IPS DF 6.9 (cell line): Measurements from ENCODE around the gene MRPS23.

ENCODE experiments used
- DNase-seq: peaks from one replicate; pipeline ENCODE4 v3.0.0-alpha.2; 2013; ENCODE audit warnings: low read depth, low spot score
- H3K27ac ChIP-seq: one replicate; pipeline ENCODE4 v1.5.1; 2013; ENCODE audit warnings: low read length, control low read depth
- H3K27me3 ChIP-seq: 2 replicates; pipeline ENCODE4 v1.6.1; 2013; ENCODE audit warnings: mild to moderate bottlenecking, low read length; ENCODE audit not compliant: control insufficient read depth, insufficient read depth
- H3K36me3 ChIP-seq: 2 replicates; pipeline ENCODE4 v1.6.1; 2013; ENCODE audit warnings: low read length; ENCODE audit not compliant: control insufficient read depth, insufficient read depth
- H3K4me1 ChIP-seq: 2 replicates; pipeline ENCODE4 v1.6.1; 2013; ENCODE audit warnings: low read length; ENCODE audit not compliant: control insufficient read depth, insufficient read depth
- H3K4me3 ChIP-seq: 2 replicates; pipeline ENCODE4 v1.5.1; 2013; ENCODE audit warnings: mild to moderate bottlenecking, low read length
- H3K9me3 ChIP-seq: 2 replicates; pipeline ENCODE4 v1.6.1; 2013; ENCODE audit warnings: low read length, inconsistent platforms; ENCODE audit not compliant: control insufficient read depth, insufficient read depth
- WGBS: extraction: QIAGEN DNeasy Blood & Tissue Kit; methylation state at CpG from one replicate; pipeline ENCODE4 v1.1.7; 2013; ENCODE audit warnings: mixed read lengths, missing lambda C conversion rate; ENCODE audit not compliant: insufficient read length, insufficient coverage; 5-methylcytosine and 5-hydroxymethylcytosine counted together

Gene MRPS23

DNA sequence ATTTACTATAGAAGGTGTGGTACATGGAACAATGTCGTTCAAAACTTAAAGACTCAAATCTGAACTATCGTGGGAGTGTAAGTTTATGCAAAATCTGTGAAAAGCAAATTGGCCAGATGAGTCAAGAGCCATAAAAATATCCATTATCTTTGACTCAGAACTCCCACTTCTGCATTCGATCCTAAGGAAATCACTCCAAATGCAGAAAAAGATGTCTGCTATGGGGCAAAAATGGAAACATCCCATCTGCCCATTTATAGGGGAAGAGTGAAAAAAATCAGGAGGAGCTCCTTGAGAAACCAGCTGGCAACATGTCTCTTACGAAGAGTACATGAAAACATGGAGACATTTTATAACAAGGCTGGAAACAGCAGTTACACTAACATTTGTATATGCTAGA, 61.1 kb downstream of the MRPS23 start:
- Histone ChIP-seq H3K27ac (no peak overlapping the region), H3K4me3 (no peak overlapping the region), H3K27me3 (peaks cover 4% of the 10 kb centered on the region; the same call in 1 of the 2 replicates), H3K36me3 (no peaks in the 10 kb centered on the region), H3K9me3 (no peaks in the 10 kb centered on the region; the same call in 1 of the 2 replicates), H3K4me1 (0 out of 2 replicates have a peak, but pooled peaks cover 1% of the 10 kb centered on the region)
- no peak for DNase-seq
- WGBS, result no CpG with 5 or more reads among the region's 4 CpGs

DNA sequence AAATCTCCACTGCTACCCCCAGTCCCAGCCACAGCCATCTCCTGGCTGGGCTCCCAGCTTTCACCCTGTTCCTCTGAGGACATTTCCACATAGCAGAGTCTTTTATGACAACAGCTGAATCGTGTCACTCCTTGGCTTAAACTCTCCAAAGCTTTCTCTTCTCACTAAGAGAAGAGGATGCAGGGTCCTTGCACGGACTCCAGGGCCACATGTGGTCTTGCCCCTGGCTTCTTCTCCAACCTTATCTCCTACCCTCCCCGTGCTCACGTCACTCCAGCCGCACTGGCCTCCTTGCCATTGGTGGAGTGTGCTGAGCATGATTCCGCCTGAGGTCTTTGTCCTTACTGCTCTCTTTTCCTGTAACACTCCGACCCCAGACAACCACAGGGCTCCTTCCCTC, 64.8 kb downstream of the MRPS23 start:
- no peaks in the 10 kb centered on the region for H3K36me3 ChIP-seq
- H3K4me1 ChIP-seq, result peaks cover 5% of the 10 kb centered on the region
- no peaks in the 10 kb centered on the region; the same call in 1 of the 2 replicates for H3K9me3 ChIP-seq
- H3K27me3 ChIP-seq, result peaks cover 4% of the 10 kb centered on the region; the same call in 1 of the 2 replicates
- WGBS, result no CpG with 5 or more reads among the region's 7 CpGs
- DNase-seq, result no peak
- H3K4me3 ChIP-seq, result no peak overlapping the region
- H3K27ac ChIP-seq, result no peak overlapping the region
